ENCODE results near the gene BTBD10. TPM values are rescaled to one million over a fixed set of nuclear protein-coding genes. Genes with fewer than 3 reads are reported as not detected.

Gene BTBD10
- total and polyA plus RNA-seq, 2 experiments from 2014 or later, result 38.6 to 56.7 TPM

DNA sequence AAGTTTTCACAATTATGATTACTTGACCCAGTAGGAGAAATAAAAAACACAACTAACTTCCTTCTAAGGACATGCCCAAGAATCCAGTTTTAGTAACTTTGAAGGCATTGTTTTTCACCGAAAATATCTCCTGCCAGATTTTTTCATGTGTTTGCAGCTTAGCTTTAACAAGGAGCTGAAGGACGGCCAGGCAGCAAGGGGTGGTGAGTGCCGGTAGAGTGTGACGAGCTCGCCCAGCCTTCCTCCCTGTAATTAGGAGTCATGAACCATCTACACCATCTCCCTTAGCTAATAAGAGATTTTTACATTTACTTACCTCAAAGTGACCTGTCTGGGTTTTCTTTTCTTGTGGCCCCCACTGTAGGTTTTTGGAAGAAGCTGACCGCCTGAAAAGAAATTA is 113.4 kb downstream of the BTBD10 start:
- no peak for DNase-seq
- Histone ChIP-seq H3K79me2 (ENCODE audit: insufficient read depth) (peaks cover 71% of the 10 kb centered on the region), H3K4me2 (ENCODE audit: unreplicated experiment) (no peak overlapping the region), H3K27ac (no peak overlapping the region), H3K4me1 (ENCODE audit: insufficient read depth) (no peaks in the 10 kb centered on the region), H3K27me3 (replicated peaks; ENCODE audit: insufficient read depth) (no peaks in the 10 kb centered on the region), H4K20me1 (ENCODE audit: insufficient read depth) (no peaks in the 10 kb centered on the region), H3K36me3 (ENCODE audit: low read depth) (no peaks in the 10 kb centered on the region), H2AFZ (no peak overlapping the region), H3F3A (ENCODE audit: insufficient read depth) (no peaks in the 10 kb centered on the region), H3K4me3 (no peak overlapping the region), H3K9me3 (ENCODE audit: low read depth) (no peaks in the 10 kb centered on the region), H3K9ac (no peak overlapping the region), H3K9me2 (ENCODE audit: insufficient read depth) (no peaks in the 10 kb centered on the region)
- in situ Hi-C loops (cut with MboI), result loop anchor here (10.0 kb wide), 1 partner anchor 385 kb away; no protein-coding TSS in a partner anchor
- TF ChIP-seq EZH2 (IDR thresholded peaks at IDR 0.05; ENCODE audit: insufficient read depth, poor library complexity, severe bottlenecking), result no peak
- WGBS, 2 experiments (ENCODE audit: low coverage in 1 of 2, low lambda C conversion rate in 2 of 2, missing lambda C conversion rate in 2 of 2), result 82% methylated on average over 6 of the region's 6 CpGs

DNA sequence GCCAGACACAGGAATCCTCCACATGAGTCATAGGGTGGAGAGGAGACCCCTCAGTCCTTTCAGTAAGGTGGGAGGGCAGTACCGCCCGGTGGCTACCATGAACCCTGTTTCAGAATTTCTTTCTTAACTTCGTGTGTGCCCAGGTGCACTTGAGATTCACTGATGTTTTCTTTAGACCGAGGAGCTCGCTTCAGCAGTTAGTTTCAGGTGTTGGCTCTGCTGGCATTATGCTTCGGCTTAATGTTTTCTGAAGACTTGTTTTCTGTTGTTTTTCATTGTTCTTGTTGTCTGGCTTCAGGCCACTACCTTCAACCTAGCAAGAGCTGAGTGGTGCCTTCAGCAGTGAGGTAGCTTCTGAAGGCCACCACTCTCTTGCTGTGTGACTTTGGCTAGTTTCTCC is 114.0 kb downstream of the BTBD10 start:
- H3K4me1 ChIP-seq (ENCODE audit: insufficient read depth), result no peaks in the 10 kb centered on the region
- in situ Hi-C loops (cut with MboI), result loop anchor here (10.0 kb wide), 1 partner anchor 384 kb away; no protein-coding TSS in a partner anchor
- DNase-seq, result no peak

DNA sequence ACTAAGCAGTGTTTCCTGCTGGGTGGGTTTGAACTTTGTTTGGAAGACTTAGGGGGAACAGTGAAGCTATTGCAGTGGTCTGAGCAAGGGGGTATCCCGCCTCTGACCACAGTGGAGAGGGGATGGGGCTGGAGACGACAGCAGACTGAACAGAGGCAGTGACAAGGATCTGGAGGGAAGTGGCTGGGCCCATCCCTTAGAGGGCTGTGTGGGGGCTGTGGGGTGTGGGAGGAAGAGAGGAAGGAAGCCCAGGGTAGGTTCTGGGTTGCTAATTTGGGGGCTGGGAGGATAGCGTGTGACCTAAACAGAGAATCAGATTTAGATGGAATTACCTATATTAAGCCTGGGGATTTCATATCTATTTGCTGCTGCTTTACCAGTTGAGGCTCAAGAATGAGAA is 114.7 kb downstream of the BTBD10 start:
- no peak for TF ChIP-seq EZH2phosphoT487 (IDR thresholded peaks at IDR 0.05; ENCODE audit: insufficient read depth, low read depth)
- TF ChIP-seq EZH2 (IDR thresholded peaks at IDR 0.05; ENCODE audit: insufficient read depth, poor library complexity, severe bottlenecking), result no peak
- no peak overlapping the region for H3K27ac ChIP-seq
- H3F3A ChIP-seq (ENCODE audit: insufficient read depth), result no peaks in the 10 kb centered on the region
- no peak overlapping the region for H3K4me2 ChIP-seq (ENCODE audit: unreplicated experiment)
- no peaks in the 10 kb centered on the region for H3K9me3 ChIP-seq (ENCODE audit: low read depth)
- H2AFZ ChIP-seq, result no peak overlapping the region
- H3K9ac ChIP-seq, result no peak overlapping the region
- WGBS, 2 experiments (ENCODE audit: low coverage in 1 of 2, low lambda C conversion rate in 2 of 2, missing lambda C conversion rate in 2 of 2), result 85% methylated on average over 3 of the region's 3 CpGs
- H4K20me1 ChIP-seq (ENCODE audit: insufficient read depth), result no peaks in the 10 kb centered on the region
- in situ Hi-C loops (cut with MboI), result loop anchor here (10.0 kb wide), 1 partner anchor 384 kb away; no protein-coding TSS in a partner anchor
- H3K79me2 ChIP-seq (ENCODE audit: insufficient read depth), result peaks cover 82% of the 10 kb centered on the region
- H3K9me2 ChIP-seq (ENCODE audit: insufficient read depth), result no peaks in the 10 kb centered on the region
- DNase-seq, result no peak
- H3K36me3 ChIP-seq (ENCODE audit: low read depth), result no peaks in the 10 kb centered on the region
- no peaks in the 10 kb centered on the region for H3K27me3 ChIP-seq (replicated peaks; ENCODE audit: insufficient read depth)
- H3K4me1 ChIP-seq (ENCODE audit: insufficient read depth), result no peaks in the 10 kb centered on the region
- H3K4me3 ChIP-seq, result no peak overlapping the region

More for the DNA sequence above, 114.0 kb downstream of the BTBD10 start:
- no peak overlapping the region for H3K4me2 ChIP-seq (ENCODE audit: unreplicated experiment)
- H3K9me3 ChIP-seq (ENCODE audit: low read depth), result no peaks in the 10 kb centered on the region
- H3K9ac ChIP-seq, result no peak overlapping the region
- no peak overlapping the region for H2AFZ ChIP-seq
- no peak overlapping the region for H3K4me3 ChIP-seq
- no peaks in the 10 kb centered on the region for H3K27me3 ChIP-seq (replicated peaks; ENCODE audit: insufficient read depth)
- peaks cover 75% of the 10 kb centered on the region for H3K79me2 ChIP-seq (ENCODE audit: insufficient read depth)
- H3F3A ChIP-seq (ENCODE audit: insufficient read depth), result no peaks in the 10 kb centered on the region
- TF ChIP-seq EZH2phosphoT487 (IDR thresholded peaks at IDR 0.05; ENCODE audit: insufficient read depth, low read depth), result no peak
- TF ChIP-seq EZH2 (IDR thresholded peaks at IDR 0.05; ENCODE audit: insufficient read depth, poor library complexity, severe bottlenecking), result no peak
- H4K20me1 ChIP-seq (ENCODE audit: insufficient read depth), result no peaks in the 10 kb centered on the region
- no peaks in the 10 kb centered on the region for H3K36me3 ChIP-seq (ENCODE audit: low read depth)
- no peaks in the 10 kb centered on the region for H3K9me2 ChIP-seq (ENCODE audit: insufficient read depth)
- whole genome bisulfite sequencing, 2 experiments (ENCODE audit: low coverage in 1 of 2, low lambda C conversion rate in 2 of 2, missing lambda C conversion rate in 2 of 2), result 96 to 99% methylated on average over 6 of the region's 6 CpGs
- H3K27ac ChIP-seq, result no peak overlapping the region

DNA sequence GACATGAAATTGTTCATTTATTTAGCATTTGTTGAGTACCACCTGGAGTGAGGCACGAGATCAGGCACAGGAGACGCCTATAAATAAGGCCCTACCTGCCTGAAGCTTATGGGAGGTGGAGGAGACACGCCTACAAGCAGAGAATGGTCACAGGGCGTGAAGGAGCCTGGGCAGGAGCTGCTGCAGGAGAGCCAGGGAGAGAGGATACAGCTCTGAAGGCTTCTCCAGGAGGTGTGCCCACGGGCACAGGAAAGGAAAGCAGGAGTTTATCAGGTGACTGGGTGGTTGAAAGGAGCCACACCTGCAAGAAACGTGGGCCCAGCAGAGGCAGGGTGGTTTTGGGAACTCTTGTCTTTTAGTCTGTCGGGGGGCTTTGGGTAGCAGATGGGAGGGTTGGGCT is 115.1 kb downstream of the BTBD10 start:
- H3K4me1 ChIP-seq (ENCODE audit: insufficient read depth), result no peaks in the 10 kb centered on the region
- in situ Hi-C loops (cut with MboI), result loop anchor here (10.0 kb wide), 1 partner anchor 383 kb away; no protein-coding TSS in a partner anchor
- no peaks in the 10 kb centered on the region for H3K36me3 ChIP-seq (ENCODE audit: low read depth)
- H3K4me2 ChIP-seq (ENCODE audit: unreplicated experiment), result no peak overlapping the region
- no peak for TF ChIP-seq EZH2 (IDR thresholded peaks at IDR 0.05; ENCODE audit: insufficient read depth, poor library complexity, severe bottlenecking)
- H3K4me3 ChIP-seq, result no peak overlapping the region
- no peak overlapping the region for H3K9ac ChIP-seq
- H3K27me3 ChIP-seq (replicated peaks; ENCODE audit: insufficient read depth), result no peaks in the 10 kb centered on the region
- no peaks in the 10 kb centered on the region for H4K20me1 ChIP-seq (ENCODE audit: insufficient read depth)
- H3K27ac ChIP-seq, result no peak overlapping the region
- peaks cover 86% of the 10 kb centered on the region for H3K79me2 ChIP-seq (ENCODE audit: insufficient read depth)
- H3K9me3 ChIP-seq (ENCODE audit: low read depth), result no peaks in the 10 kb centered on the region
- no peaks in the 10 kb centered on the region for H3K9me2 ChIP-seq (ENCODE audit: insufficient read depth)
- 90 to 94% methylated on average over 7 of the region's 7 CpGs for WGBS, 2 experiments (ENCODE audit: low coverage in 1 of 2, low lambda C conversion rate in 2 of 2, missing lambda C conversion rate in 2 of 2)
- H3F3A ChIP-seq (ENCODE audit: insufficient read depth), result no peaks in the 10 kb centered on the region
- H2AFZ ChIP-seq, result no peak overlapping the region
- no peak for DNase-seq

DNA sequence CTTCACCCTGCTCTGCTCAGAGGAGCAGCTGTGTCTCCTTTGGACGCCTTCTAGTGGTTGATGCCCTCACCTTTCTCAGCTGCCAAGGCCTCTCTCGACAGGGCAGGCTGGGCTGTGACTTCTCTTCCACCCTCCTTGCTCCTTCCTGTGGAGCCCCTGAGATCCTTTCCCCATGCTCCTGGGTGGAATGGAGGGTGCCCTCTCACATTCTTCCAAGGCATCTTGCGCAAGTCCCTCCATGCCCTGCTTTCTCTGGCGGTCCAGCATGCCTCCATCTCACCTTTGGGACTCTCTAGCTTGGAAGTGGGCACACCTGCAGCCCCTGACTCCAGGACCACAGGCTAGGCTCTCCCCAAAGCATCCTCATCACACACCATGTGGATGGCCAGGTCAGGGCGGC is 116.6 kb downstream of the BTBD10 start:
- no peaks in the 10 kb centered on the region for H3K27me3 ChIP-seq (replicated peaks; ENCODE audit: insufficient read depth)
- H3F3A ChIP-seq (ENCODE audit: insufficient read depth), result no peaks in the 10 kb centered on the region
- no peaks in the 10 kb centered on the region for H3K4me1 ChIP-seq (ENCODE audit: insufficient read depth)
- no peak overlapping the region for H3K4me3 ChIP-seq
- H2AFZ ChIP-seq, result no peak overlapping the region
- H3K79me2 ChIP-seq (ENCODE audit: insufficient read depth), result peaks cover 88% of the 10 kb centered on the region
- in situ Hi-C loops (cut with MboI), result loop anchor here (10.0 kb wide), 1 partner anchor 382 kb away; no protein-coding TSS in a partner anchor
- H3K9me2 ChIP-seq (ENCODE audit: insufficient read depth), result no peaks in the 10 kb centered on the region
- H3K4me2 ChIP-seq (ENCODE audit: unreplicated experiment), result no peak overlapping the region
- H3K9me3 ChIP-seq (ENCODE audit: low read depth), result no peaks in the 10 kb centered on the region
- no peak overlapping the region for H3K9ac ChIP-seq
- no peaks in the 10 kb centered on the region for H4K20me1 ChIP-seq (ENCODE audit: insufficient read depth)
- no peaks in the 10 kb centered on the region for H3K36me3 ChIP-seq (ENCODE audit: low read depth)
- H3K27ac ChIP-seq, result no peak overlapping the region
- DNase-seq, result no peak
- TF ChIP-seq EZH2phosphoT487 (IDR thresholded peaks at IDR 0.05; ENCODE audit: insufficient read depth, low read depth), result no peak
- TF ChIP-seq EZH2 (IDR thresholded peaks at IDR 0.05; ENCODE audit: insufficient read depth, poor library complexity, severe bottlenecking), result no peak
- WGBS, 2 experiments (ENCODE audit: low coverage in 1 of 2, low lambda C conversion rate in 2 of 2, missing lambda C conversion rate in 2 of 2), result 77 to 80% methylated on average over 5 of the region's 5 CpGs

All from GM23248 (cell line).